Activated naive CD8-positive, alpha-beta T cell treated with anti-CD3 and anti-CD28 coated beads, Interleukin-2, amount 10 ng/mL, durations not matched to agents 7 days and 5 days (primary cell): ENCODE measurements around the gene PRR19. TPM values are rescaled to one million over a fixed set of nuclear protein-coding genes. Genes with fewer than 3 reads are reported as not detected.
"Not testable (repeated sequence)": the region's sequence is repeated elsewhere in the genome, so short reads cannot be mapped to it uniquely, and the experiment has no call there.

Experiments
- ATAC-seq: fragments of 150-1000 bp; cut with Tn5 transposase; one replicate; pipeline ENCODE4 v1.10.0; 2021; ENCODE audit warnings: low read depth, moderate library complexity
- POLR2A ChIA-PET: fragments of 350-600 bp; sonication (Branson Sonifier 250); formaldehyde crosslinking; loops from one replicate; lab custom pipeline; 2021; ENCODE audit warnings: antibody characterized with exemption; lab: Charles Lee
- DNase-seq: peaks from one replicate; pipeline ENCODE4 v3.0.0; 2021
- H3K27ac Mint-ChIP-seq: one replicate; pipeline ENCODE4 v1.8.0; 2022; ENCODE audit warnings: mild to moderate bottlenecking, mixed read lengths
- H3K27me3 Mint-ChIP-seq: one replicate; pipeline ENCODE4 v1.8.0; 2022; ENCODE audit warnings: mild to moderate bottlenecking, moderate library complexity, mixed read lengths
- H3K36me3 Mint-ChIP-seq: one replicate; pipeline ENCODE4 v1.8.0; 2021; ENCODE audit warnings: mild to moderate bottlenecking, mixed read lengths
- H3K4me1 Mint-ChIP-seq: one replicate; pipeline ENCODE4 v1.8.0; 2021; ENCODE audit warnings: mixed read lengths
- H3K4me3 Mint-ChIP-seq: one replicate; pipeline ENCODE4 v1.8.0; 2022; ENCODE audit warnings: mild to moderate bottlenecking, moderate library complexity, mixed read lengths
- H3K9me3 Mint-ChIP-seq: one replicate; pipeline ENCODE4 v1.8.0; 2021; ENCODE audit warnings: mixed read lengths
- total RNA-seq, 2 experiments: library from RNA; stranded (reverse); gene quantifications; one replicate each; pipeline ENCODE4 v1.2.3, GENCODE V29; 2021

PRR19 gene
- total RNA-seq, 2 experiments from 2014 or later, result 0.57 TPM; not detected in 1

DNA sequence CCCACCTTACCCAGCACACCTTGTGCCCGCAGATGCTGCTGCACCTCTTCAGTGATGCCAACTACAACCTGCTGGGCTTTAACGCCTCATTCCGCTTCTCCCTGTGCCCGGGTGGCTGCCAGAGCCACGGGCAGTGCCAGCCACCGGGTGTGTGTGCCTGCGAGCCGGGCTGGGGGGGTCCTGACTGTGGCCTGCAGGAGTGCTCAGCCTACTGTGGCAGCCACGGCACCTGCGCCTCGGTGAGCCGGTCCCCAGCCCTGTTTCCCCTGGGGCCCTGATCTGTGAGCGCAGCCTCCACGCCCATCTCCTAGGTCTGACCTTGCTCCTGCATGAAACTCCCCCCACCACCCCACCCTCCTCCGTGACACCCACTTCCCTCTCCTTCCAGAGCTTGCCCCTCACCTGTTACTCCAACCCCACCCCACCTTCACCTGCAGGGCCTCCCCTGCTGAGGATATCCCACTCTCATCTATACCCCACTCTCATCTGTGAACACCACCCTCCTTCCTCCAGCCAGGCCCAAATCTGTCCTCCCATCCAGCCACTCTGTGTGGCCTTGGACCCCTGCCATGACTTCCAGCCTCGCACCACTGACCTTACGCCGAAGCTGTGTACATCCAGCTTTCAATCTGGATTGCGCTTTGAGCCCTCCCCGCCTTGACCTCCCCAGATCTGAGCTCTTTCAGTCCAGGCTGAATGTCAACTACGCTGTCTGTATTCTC lies 32.2 kb downstream of the PRR19 start:
- Mint-ChIP-seq H3K27ac (no peak overlapping the region), H3K4me1 (no peaks in the 10 kb centered on the region), H3K27me3 (no peaks in the 10 kb centered on the region), H3K36me3 (peaks cover 2% of the 10 kb centered on the region), H3K4me3 (no peak overlapping the region), H3K9me3 (no peaks in the 10 kb centered on the region)
- ATAC-seq, result no peak
- DNase-seq, result no peak
- POLR2A ChIA-PET, result no interaction called here

DNA sequence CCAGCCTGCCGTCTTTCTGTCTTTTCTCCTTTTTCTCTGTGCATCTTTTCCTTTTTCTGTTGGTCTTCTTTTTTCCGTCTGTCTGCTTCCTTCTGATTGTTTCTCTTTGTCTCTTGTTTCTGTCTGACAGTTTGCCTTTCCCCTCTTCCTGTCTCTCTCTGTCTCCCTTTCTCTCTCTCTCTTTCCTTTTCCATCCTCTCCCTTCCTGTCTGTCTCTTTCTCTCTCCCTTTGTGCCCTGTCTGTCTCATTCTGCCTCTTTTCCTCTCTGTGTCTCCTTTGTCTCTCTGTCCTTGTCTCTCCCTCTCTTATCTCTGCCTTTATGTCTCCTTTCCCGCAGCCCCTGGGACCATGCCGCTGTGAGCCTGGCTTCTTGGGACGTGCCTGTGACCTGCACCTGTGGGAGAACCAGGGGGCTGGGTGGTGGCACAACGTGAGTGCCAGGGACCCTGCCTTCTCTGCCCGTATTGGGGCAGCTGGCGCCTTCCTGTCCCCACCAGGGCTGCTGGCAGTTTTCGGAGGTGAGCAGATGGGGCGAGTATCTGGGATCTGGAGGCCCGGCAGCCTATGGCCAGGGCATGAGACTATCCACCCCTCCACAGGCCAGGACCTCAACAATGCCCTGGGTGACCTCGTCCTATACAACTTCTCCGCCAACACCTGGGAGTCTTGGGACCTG lies 32.9 kb downstream of the PRR19 start:
- Mint-ChIP-seq H3K4me1 (no peaks in the 10 kb centered on the region), H3K27ac (no peak overlapping the region), H3K9me3 (no peaks in the 10 kb centered on the region), H3K4me3 (no peak overlapping the region), H3K27me3 (no peaks in the 10 kb centered on the region), H3K36me3 (peaks cover 2% of the 10 kb centered on the region)
- DNase-seq, result no peak
- POLR2A ChIA-PET, result no interaction called here
- ATAC-seq, result no peak

DNA sequence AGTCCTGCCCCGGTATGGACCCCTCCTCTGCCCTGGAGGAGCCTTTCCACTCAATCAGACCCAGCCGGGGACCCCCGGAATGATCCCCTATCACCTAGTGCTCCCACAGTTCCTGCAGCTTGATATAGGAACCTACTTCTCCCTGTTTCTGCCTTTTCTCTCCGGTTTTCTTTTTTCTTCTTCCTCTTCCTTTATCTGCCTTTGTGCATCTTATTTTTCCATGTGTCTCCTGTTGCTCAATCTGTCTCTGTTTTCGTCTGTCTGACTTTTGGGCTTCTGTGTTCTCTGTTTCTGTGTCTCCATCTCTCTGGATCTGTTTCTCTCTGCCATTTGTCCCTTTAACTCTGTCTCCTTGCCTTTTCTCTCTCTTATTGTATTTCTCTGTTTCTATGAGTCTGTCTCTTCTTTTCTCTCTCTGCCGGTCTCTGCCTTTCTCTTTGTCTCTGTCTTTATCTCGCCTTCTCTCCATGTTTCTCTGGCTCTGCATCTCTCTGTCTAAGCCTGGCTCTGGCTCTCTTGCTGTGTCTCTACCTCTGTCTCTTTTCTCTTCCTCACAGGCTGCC lies 33.5 kb downstream of the PRR19 start:
- ATAC-seq, result no peak
- Mint-ChIP-seq H3K36me3 (peaks cover 2% of the 10 kb centered on the region), H3K9me3 (no peaks in the 10 kb centered on the region), H3K27ac (no peak overlapping the region), H3K4me1 (no peaks in the 10 kb centered on the region), H3K4me3 (no peak overlapping the region), H3K27me3 (no peaks in the 10 kb centered on the region)
- no peak for DNase-seq
- POLR2A ChIA-PET, result no interaction called here

DNA sequence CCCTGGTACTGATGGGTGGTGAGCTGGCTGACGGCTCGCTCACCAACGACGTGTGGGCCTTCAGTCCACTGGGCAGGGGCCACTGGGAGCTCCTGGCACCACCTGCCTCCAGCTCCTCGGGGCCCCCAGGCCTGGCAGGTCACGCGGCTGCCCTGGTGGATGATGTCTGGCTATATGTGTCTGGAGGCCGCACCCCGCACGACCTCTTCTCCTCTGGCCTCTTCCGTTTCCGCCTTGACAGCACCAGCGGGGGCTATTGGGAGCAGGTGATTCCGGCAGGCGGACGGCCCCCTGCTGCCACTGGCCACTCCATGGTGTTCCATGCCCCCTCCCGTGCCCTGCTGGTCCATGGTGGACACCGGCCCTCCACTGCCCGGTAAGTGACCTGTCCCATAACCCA lies 34.0 kb downstream of the PRR19 start:
- peaks cover 2% of the 10 kb centered on the region for H3K36me3 Mint-ChIP-seq
- POLR2A ChIA-PET, result no interaction called here
- H3K27ac Mint-ChIP-seq, result no peak overlapping the region
- no peaks in the 10 kb centered on the region for H3K4me1 Mint-ChIP-seq
- H3K27me3 Mint-ChIP-seq, result no peaks in the 10 kb centered on the region
- no peaks in the 10 kb centered on the region for H3K9me3 Mint-ChIP-seq
- DNase-seq (no peak), ATAC-seq (no peak)
- no peak overlapping the region for H3K4me3 Mint-ChIP-seq

DNA sequence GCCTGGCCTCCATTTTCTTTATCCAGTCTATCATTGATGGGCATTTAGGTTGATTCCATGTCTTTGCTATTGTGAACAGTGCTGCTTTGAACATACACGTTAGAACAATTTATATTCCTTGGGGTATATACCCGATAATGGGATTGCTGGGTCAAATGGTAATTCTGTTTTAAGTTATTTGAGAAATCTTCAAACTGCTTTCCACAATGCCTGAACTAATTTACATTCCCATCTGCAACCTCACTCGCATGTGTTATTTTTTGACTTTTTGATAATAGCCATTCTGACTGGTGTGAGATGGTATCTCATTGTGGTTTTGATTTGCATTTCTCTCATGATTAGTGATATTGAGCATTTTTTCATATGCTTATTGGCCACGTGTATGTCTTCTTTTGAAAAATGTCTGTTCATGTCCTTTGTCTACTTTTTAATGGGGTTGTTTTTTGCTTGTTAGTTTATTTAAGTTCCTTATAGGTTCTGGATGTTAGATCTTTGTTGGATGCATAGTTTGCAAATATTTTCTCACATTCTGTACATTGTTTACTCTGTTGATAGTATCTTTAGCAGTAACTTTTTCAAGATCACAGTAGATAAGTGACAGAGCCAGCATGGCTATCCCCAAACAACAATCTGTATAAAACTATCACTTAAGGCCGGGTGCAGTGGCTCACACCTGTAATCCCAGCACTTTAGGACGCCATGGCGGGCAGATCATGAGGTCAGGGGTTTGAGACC lies 37.4 kb downstream of the PRR19 start:
- ATAC-seq, DNase-seq, H3K9me3 Mint-ChIP-seq, H3K4me3 Mint-ChIP-seq, H3K27me3 Mint-ChIP-seq, H3K4me1 Mint-ChIP-seq, POLR2A ChIA-PET, H3K27ac Mint-ChIP-seq, H3K36me3 Mint-ChIP-seq: not testable (repeated sequence)

DNA sequence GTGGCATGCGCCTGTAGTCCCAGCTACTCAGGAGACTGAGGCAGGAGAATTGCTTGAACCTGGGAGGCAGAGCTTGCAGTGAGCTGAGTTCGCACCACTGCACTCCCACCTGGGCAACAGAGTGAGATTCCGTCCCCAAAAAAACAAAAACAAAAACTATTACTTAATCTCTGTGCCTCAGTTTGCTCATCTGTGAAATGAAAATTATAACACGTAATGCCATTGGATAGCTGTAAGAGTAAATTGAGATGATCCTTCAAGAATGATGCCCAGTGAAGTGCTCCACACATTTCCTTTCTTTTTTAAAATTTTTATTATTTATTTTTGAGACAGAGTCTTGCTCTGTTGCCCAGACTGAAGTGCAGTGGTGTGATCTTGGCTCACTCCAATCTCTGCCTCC lies 38.0 kb downstream of the PRR19 start:
- not testable (repeated sequence) for H3K27me3 Mint-ChIP-seq, H3K9me3 Mint-ChIP-seq

GRCh38 chr19:42343344-42344110 lies 41.6 kb downstream of the PRR19 start:
- H3K4me1 Mint-ChIP-seq, result no peaks in the 10 kb centered on the region
- H3K36me3 Mint-ChIP-seq, result peaks cover under 1% of the 10 kb centered on the region
- ATAC-seq, result no peak
- H3K9me3 Mint-ChIP-seq, result no peaks in the 10 kb centered on the region
- no peak overlapping the region for H3K4me3 Mint-ChIP-seq
- no peaks in the 10 kb centered on the region for H3K27me3 Mint-ChIP-seq
- POLR2A ChIA-PET, result no interaction called here
- no peak overlapping the region for H3K27ac Mint-ChIP-seq
- DNase-seq, result no peak

More for the DNA sequence above, 38.0 kb downstream of the PRR19 start:
- H3K4me1 Mint-ChIP-seq, POLR2A ChIA-PET, ATAC-seq, H3K27ac Mint-ChIP-seq, DNase-seq, H3K4me3 Mint-ChIP-seq, H3K36me3 Mint-ChIP-seq: not testable (repeated sequence)

DNA sequence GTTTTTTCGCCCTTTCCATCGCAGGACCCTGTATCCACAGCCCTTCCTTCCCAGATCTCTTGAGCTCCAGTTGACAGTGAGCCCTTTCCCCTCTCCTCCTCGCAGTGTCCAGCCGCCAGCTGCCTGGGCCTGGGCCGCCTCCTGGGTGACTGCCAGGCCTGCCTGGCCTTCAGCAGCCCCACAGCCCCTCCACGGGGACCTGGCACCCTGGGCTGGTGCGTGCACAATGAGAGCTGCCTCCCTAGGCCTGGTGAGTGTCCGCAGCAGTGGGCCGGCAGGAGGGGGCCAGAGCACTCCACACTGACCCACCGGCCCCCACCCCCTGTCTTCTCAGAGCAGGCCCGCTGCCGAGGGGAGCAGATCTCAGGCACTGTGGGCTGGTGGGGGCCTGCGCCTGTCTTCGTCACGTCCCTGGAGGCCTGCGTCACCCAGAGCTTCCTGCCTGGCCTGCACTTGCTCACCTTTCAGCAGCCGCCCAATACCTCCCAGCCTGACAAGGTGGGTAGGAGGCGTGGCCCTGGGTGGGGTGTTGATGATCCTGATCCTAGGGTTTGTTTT lies 42.5 kb downstream of the PRR19 start:
- H3K27ac Mint-ChIP-seq, result no peak overlapping the region
- no peaks in the 10 kb centered on the region for H3K36me3 Mint-ChIP-seq
- no peak for ATAC-seq
- no peaks in the 10 kb centered on the region for H3K27me3 Mint-ChIP-seq
- DNase-seq, result no peak
- no peak overlapping the region for H3K4me3 Mint-ChIP-seq
- no peaks in the 10 kb centered on the region for H3K9me3 Mint-ChIP-seq
- no peaks in the 10 kb centered on the region for H3K4me1 Mint-ChIP-seq
- POLR2A ChIA-PET, result no interaction called here

- DNase-seq, result no peak
- H3K36me3 Mint-ChIP-seq, result no peaks in the 10 kb centered on the region
- no peaks in the 10 kb centered on the region for H3K4me1 Mint-ChIP-seq
- no peaks in the 10 kb centered on the region for H3K9me3 Mint-ChIP-seq
- no peak overlapping the region for H3K27ac Mint-ChIP-seq
- H3K4me3 Mint-ChIP-seq, result no peak overlapping the region
- POLR2A ChIA-PET, result no interaction called here
- no peaks in the 10 kb centered on the region for H3K27me3 Mint-ChIP-seq
- ATAC-seq, result no peak
Observed at GRCh38 chr19:42345191-42345812, 43.4 kb downstream of the PRR19 start.

- no peak for ATAC-seq
- H3K36me3 Mint-ChIP-seq, result no peaks in the 10 kb centered on the region
- no peaks in the 10 kb centered on the region for H3K4me1 Mint-ChIP-seq
- no peak overlapping the region for H3K27ac Mint-ChIP-seq
- no peak overlapping the region for H3K4me3 Mint-ChIP-seq
- POLR2A ChIA-PET, result no interaction called here
- H3K9me3 Mint-ChIP-seq, result no peaks in the 10 kb centered on the region
- DNase-seq, result no peak
- H3K27me3 Mint-ChIP-seq, result no peaks in the 10 kb centered on the region
Observed at GRCh38 chr19:42348211-42348610, 46.3 kb downstream of the PRR19 start.

- POLR2A ChIA-PET, result no interaction called here
- ATAC-seq (no peak), DNase-seq (no peak)
- Mint-ChIP-seq H3K27me3 (no peaks in the 10 kb centered on the region), H3K4me1 (no peaks in the 10 kb centered on the region), H3K9me3 (no peaks in the 10 kb centered on the region), H3K36me3 (no peaks in the 10 kb centered on the region), H3K4me3 (no peak overlapping the region), H3K27ac (no peak overlapping the region)
Observed at GRCh38 chr19:42349378-42350107, 47.6 kb downstream of the PRR19 start.

- Mint-ChIP-seq H3K4me3 (no peak overlapping the region), H3K4me1 (no peaks in the 10 kb centered on the region), H3K36me3 (no peaks in the 10 kb centered on the region), H3K27me3 (no peaks in the 10 kb centered on the region), H3K9me3 (no peaks in the 10 kb centered on the region), H3K27ac (no peak overlapping the region)
- POLR2A ChIA-PET, result no interaction called here
- no peak for DNase-seq
- no peak for ATAC-seq
Observed at GRCh38 chr19:42350417-42350816, 48.5 kb downstream of the PRR19 start.
